CD4-positive, alpha-beta T cell treated with Interferon gamma for 1 hour (primary cell): ENCODE measurements around the gene PLCB4.

ENCODE experiments used
- DNase-seq: peaks from one replicate; pipeline ENCODE4 v3.0.0-alpha.2; 2020

Gene PLCB4

GRCh38 chr20:9476174-9476573 lies 407.3 kb downstream of the PLCB4 start:
- DNase-seq, result no peak

DNA sequence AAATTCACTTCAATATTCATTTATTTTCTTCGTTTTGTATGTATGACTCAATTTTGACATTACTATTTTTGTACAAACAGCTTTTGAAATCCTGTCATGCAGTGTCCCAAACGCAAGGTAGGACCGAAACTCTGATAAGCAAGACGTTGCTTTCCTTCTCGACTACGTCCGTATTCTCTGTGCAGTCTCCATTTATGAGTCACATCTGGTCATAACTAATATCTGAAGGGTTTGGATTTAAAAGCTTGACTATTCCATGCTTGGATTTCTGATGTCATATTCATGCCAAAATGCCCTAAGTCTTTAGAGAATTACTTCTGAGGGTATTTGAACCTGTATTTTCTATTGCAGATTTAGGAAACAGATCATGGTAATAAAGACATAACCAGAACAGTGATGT lies 407.8 kb downstream of the PLCB4 start:
- DNase-seq, result no peak

GRCh38 chr20:9478771-9479170 lies 409.9 kb downstream of the PLCB4 start:
- DNase-seq, result no peak

- DNase-seq, result no peak
Observed at GRCh38 chr20:9480066-9480465, 411.2 kb downstream of the PLCB4 start.

DNA sequence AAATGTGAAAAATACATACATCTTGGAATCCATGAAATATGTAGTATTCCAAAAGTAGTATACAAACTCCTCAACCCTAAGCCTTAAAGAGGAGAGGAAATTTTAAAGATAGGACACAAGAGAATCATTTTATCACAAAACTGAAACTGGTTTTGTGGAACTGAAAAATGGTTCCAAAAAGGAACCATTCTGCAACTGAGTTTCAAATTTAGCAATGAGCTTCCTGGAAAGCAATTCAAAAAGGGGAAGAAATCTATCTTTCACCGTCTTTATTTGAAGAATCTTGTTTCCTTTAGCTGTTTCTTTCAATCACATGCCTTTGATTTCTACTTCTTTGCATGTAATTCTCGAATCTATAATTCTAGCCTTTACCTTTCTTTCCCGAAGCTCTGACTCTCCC lies 413.3 kb downstream of the PLCB4 start:
- no peak for DNase-seq

- DNase-seq, result no peak
Observed at GRCh38 chr20:9483131-9483530, 414.2 kb downstream of the PLCB4 start.

GRCh38 chr20:9485614-9486340 lies 416.9 kb downstream of the PLCB4 start:
- DNase-seq, result no peak

DNA sequence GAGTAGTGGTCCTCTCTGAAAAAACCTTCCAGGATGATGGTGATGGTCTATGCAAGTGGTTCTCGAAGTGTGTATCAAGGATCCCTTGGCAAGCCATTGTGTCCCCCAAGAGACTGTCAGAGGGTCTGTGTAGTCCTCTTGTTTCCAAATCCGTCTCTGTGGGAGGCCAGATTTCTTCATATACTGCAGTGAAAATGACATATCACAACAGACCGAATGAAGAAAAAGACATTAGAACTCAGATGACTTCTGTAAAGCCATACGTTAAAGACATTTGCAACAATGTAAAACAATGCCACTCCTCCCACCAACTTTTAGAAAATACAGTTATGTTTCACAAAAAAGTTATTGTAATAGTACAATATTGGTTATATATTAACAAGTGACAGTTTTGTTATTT lies 418.3 kb downstream of the PLCB4 start:
- DNase-seq, result no peak

DNA sequence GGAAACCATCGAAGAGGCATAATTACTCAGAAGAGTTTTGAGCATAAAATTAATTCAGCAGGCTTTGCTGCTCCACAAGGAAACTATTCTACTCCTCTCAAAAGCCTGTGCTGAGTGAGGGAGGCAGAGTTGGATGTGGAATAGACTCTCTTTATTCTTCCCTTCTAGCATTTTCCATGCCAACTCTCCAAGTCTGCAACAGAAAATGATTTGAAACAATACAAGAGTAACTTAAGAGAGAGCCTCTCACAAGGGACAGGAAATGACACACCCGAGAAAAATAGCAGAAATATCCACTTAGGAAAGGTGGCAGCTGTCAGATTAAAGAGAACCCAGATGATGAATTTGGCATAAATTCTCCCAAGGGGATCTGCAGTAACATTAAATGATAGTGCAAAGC lies 419.2 kb downstream of the PLCB4 start:
- DNase-seq, result no peak

- no peak for DNase-seq
Observed at GRCh38 chr20:9490161-9490560, 421.3 kb downstream of the PLCB4 start.

- no peak for DNase-seq
Observed at GRCh38 chr20:9490631-9491030, 421.7 kb downstream of the PLCB4 start.

GRCh38 chr20:9491324-9491723 lies 422.4 kb downstream of the PLCB4 start:
- no peak for DNase-seq

- DNase-seq, result no peak
Observed at GRCh38 chr20:9492067-9492466, 423.2 kb downstream of the PLCB4 start.

DNA sequence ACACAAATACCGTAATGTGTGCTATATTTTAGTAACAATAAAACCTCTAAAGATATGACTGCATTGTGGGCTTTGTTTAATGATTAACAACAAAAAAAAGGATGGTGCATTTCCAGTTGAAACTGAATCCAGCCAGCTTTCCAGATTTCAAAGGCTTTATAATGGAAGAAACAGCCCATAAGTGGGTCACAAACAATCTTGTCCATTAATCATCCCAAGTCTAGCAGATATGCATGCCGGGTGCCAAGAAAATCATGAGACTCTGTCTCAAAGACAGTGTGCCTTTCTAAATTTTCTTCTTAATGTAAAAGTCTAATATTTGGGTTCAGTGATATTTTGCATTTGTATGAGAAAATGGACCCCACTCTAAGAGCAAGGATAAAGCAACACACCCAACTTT lies 424.9 kb downstream of the PLCB4 start:
- DNase-seq, result no peak

GRCh38 chr20:9495701-9496100 lies 426.8 kb downstream of the PLCB4 start:
- DNase-seq, result no peak

DNA sequence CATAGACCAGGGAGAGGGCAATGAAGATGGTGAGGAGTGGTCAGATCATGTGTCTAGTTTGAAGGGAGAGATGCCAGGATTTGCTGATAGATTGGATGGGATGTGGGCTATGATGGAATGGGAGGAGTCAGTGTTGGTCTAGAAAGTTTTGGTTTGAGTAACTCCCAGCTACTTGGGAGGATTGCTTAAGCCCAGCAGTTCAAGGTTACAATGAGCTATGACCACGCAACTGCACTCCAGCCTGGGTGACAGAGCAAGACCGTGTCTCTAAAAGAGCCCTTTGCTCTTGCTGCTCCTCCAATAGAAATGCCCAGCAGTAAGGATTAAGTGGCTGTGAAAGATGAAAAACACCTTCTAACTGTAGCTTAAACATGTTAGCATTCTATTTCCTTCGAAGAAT lies 427.3 kb downstream of the PLCB4 start:
- DNase-seq, result no peak

DNA sequence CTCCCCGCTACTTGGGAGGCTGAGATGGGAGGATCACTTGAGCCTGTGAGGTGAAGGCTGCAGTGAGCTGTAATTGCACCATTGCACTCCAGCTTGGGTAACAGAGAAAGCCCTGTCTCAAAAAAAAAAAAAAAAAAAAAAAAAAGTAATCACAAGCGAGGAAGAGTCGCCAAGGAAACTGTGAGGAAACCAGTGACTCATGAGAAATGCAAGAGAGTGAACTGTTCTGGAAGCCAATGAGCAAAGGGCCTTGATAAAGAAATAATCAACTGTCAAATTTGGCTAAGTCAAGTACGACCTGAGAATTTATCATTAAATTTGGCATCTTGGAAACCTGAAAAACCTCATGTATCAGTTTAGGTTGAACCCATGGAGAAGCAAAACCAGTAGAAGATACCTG lies 429.4 kb downstream of the PLCB4 start:
- no peak for DNase-seq

DNA sequence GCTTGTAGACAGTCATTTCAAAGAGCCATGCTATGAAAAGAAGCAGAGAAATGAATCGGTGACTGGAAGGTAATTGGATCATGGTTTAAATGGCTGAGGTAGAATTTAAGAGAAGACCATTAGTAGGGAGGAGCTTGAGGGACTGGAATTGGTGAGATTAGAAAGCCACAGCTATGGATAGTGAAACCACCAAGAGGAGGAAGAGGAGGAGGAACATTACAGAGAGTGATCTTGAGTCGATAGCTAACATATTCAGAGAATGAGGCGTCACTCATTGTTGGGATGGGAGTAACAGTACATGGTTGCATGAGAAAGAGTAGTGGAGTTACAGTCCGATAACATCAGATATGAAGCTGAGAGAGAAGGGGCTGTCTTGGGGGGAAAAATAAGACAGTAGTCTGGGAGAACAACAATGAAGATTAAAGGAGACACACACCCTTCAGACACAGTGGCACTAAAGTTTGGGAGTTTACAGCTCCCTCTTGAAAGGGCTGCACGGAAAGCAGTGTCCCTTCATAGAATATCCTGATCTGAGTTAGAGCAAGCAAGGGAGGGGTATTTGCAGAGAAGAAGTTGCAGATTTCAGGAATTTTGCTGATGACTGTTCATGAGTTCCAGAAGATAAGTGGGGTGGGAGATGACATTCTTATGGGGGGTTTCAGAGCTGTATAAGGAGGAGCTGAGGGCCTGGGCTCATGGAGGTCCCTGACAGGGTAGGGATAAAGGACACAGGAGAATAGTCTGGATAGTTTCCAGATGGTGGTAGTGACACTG lies 430.4 kb downstream of the PLCB4 start:
- no peak for DNase-seq

- DNase-seq, result peak; percentile 36
Observed at GRCh38 chr20:9500121-9500520, 431.2 kb downstream of the PLCB4 start.

DNA sequence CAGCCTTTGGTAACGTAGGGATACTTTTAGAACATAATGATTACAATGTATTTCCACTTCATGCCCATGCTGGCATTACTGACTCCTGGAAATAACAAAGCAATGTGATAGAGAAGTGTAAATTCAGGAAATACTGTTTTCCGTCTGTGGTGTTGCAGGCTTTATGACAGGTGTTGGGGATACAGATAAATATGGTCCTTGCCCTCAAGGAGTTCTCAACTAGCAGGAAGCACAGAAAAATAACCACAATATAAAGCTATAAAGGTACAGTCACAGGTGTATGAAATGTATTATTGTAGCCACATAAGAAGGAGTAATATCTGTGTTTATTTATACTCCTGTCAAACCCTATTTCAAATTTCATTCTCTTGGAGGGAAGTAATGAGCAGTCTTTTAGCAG lies 432.6 kb downstream of the PLCB4 start:
- no peak for DNase-seq

DNA sequence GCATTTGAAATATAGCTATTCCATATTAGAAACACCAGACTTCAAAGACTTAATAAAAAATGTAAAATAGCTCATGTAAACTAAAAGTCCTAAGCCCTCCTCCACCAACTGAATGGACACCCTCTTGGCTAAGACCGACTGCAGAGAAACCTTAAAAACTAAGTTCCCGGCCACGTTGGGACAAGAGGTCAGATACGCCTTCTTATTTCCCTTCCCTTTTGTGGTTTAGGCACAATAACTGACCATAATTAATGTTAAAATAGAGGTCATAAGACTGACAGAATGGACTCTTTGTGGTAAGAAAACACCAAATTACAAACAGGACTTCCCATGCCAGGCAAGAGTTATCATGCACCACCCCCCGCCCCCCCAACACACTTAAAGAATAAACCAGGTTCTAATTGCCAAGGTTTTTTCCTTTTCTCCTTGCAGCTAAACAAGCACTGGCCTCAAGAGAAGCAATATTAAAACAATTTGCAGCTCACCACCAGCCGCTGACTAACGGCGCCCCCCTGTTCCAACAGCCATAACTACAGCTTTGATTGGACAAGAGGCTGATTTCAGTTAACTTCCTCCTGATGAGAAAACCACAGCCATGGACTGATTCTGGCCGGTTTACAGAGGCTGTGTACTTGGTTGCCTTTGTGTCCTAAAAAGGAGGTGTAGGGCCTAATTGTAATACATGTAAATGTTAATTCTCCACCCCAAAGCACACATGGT lies 434.8 kb downstream of the PLCB4 start:
- peak; percentile 24 for DNase-seq

DNA sequence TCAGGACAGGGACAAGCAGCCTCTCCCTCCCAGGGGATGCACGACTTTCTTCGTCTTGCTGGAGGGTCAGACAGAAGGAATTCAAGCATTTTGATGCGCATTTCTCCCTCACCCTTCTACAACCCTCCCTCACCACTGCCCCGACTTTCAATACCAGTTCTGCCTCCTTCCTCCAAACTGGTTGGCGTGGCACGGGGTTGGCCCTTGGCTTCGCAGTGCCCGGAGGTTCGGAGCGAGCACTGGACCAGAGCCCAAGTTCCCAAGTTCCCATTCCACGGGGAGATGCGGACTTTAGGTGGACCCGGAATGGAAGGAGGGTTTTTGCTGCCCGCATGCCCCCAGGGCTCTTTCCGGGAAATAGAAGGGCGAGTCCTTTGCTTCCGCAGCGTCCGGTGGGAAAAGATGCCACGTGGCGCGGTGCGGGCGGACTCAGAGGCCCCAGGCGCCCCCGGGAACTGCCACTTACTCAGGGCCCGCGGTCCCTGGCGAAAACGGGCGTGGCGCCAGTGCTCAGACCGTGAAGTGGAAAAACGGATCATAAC lies 437.5 kb downstream of the PLCB4 start:
- DNase-seq, result no peak

- no peak for DNase-seq
Observed at GRCh38 chr20:9506964-9507369, 438.1 kb downstream of the PLCB4 start.
